ENCODE measurements around the gene CFAP161.
A peak's percentile ranks its signal among the peaks of the same experiment; 100 is the strongest.
"Not testable (repeated sequence)": the region's sequence is repeated elsewhere in the genome, so short reads cannot be mapped to it uniquely, and the experiment has no call there.

CFAP161 gene

GRCh38 chr15:81108427-81108826, 25.6 kb upstream of the CFAP161 start:
- DNase-seq: peak; percentile 22

GRCh38 chr15:81111018-81111417, 23.1 kb upstream of the CFAP161 start:
- DNase-seq: no peak

GRCh38 chr15:81111510-81112470, 22.3 kb upstream of the CFAP161 start:
- DNase-seq: no peak

- DNase-seq: no peak
Measured at GRCh38 chr15:81113204-81113657, 20.8 kb upstream of the CFAP161 start.

GRCh38 chr15:81113861-81114291, 20.2 kb upstream of the CFAP161 start:
- DNase-seq: no peak

- no peak for DNase-seq
Measured at GRCh38 chr15:81115054-81115939, 18.8 kb upstream of the CFAP161 start.

- no peak for DNase-seq
Measured at GRCh38 chr15:81117136-81117535, 16.9 kb upstream of the CFAP161 start.

- DNase-seq: no peak
Measured at GRCh38 chr15:81117581-81117980, 16.5 kb upstream of the CFAP161 start.

- peak; percentile 29 for DNase-seq
Measured at GRCh38 chr15:81118361-81118760, 15.7 kb upstream of the CFAP161 start.

- no peak for DNase-seq
Measured at GRCh38 chr15:81120069-81120468, 14.0 kb upstream of the CFAP161 start.

- DNase-seq: no peak
Measured at GRCh38 chr15:81126892-81127291, 7.2 kb upstream of the CFAP161 start.

GRCh38 chr15:81141478-81141877, 7.4 kb downstream of the CFAP161 start:
- DNase-seq: not testable (repeated sequence)

GRCh38 chr15:81146006-81146405, 11.9 kb downstream of the CFAP161 start:
- no peak for DNase-seq

GRCh38 chr15:81146466-81146865, 12.4 kb downstream of the CFAP161 start:
- DNase-seq: no peak

GRCh38 chr15:81151389-81151788, 17.3 kb downstream of the CFAP161 start:
- DNase-seq: no peak

- no peak for DNase-seq
Measured at GRCh38 chr15:81152339-81152738, 18.3 kb downstream of the CFAP161 start.

- no peak for DNase-seq
Measured at GRCh38 chr15:81152799-81153198, 18.7 kb downstream of the CFAP161 start.

GRCh38 chr15:81155375-81156218, 21.5 kb downstream of the CFAP161 start:
- peak; percentile 27 for DNase-seq

GRCh38 chr15:81156324-81156723, 22.3 kb downstream of the CFAP161 start:
- DNase-seq: no peak

GRCh38 chr15:81157195-81157938, 23.3 kb downstream of the CFAP161 start:
- no peak for DNase-seq

GRCh38 chr15:81157939-81158223, 23.8 kb downstream of the CFAP161 start:
- DNase-seq: no peak

GRCh38 chr15:81158561-81158960, 24.5 kb downstream of the CFAP161 start:
- DNase-seq: not testable (repeated sequence)
